Neural progenitor cell (in vitro differentiated cells): ENCODE data around the gene VEGFA. TPM values are rescaled to one million over a fixed set of nuclear protein-coding genes. Genes with fewer than 3 reads are reported as not detected.
A peak's percentile ranks its signal among the peaks of the same experiment; 100 is the strongest.

Source experiments
- DNase-seq: peaks from one replicate; pipeline ENCODE4 v3.0.0-alpha.2; 2016; ENCODE audit warnings: low spot score
- H2AFZ ChIP-seq: fragments of 200-600 bp; sonication (generic); replicated peaks from 2 replicates; pipeline ENCODE4 v1.6.1; 2016; ENCODE audit warnings: antibody characterized with exemption
- H3F3A ChIP-seq: fragments of 200-600 bp; sonication (generic); 2 replicates; pipeline ENCODE4 v1.6.1; 2016; ENCODE audit warnings: antibody characterized with exemption, low read depth
- H3K27ac ChIP-seq: fragments of 200-600 bp; sonication (generic); 2 replicates; pipeline ENCODE4 v1.5.1; 2016; ENCODE audit warnings: mild to moderate bottlenecking
- H3K27me3 ChIP-seq: fragments of 200-600 bp; sonication (generic); 2 replicates; pipeline ENCODE4 v1.6.1; 2016; ENCODE audit warnings: mild to moderate bottlenecking, moderate library complexity
- H3K36me3 ChIP-seq: fragments of 200-600 bp; sonication (generic); 2 replicates; pipeline ENCODE4 v1.5.1; 2016
- H3K4me1 ChIP-seq: fragments of 200-600 bp; sonication (generic); 2 replicates; pipeline ENCODE4 v1.6.1; 2016; ENCODE audit warnings: mixed run types
- H3K4me2 ChIP-seq: fragments of 200-600 bp; sonication (generic); 2 replicates; pipeline ENCODE4 v1.6.1; 2016
- H3K4me3 ChIP-seq: fragments of 200-600 bp; sonication (generic); 2 replicates; pipeline ENCODE4 v1.5.1; 2016
- H3K79me2 ChIP-seq: fragments of 200-600 bp; sonication (generic); 2 replicates; pipeline ENCODE4 v1.6.1; 2016; ENCODE audit warnings: low read depth
- H3K9ac ChIP-seq: fragments of 200-600 bp; sonication (generic); 2 replicates; pipeline ENCODE4 v1.6.1; 2016
- H3K9me3 ChIP-seq: fragments of 200-600 bp; sonication (generic); 2 replicates; pipeline ENCODE4 v1.5.1; 2016; ENCODE audit warnings: low read depth
- H4K20me1 ChIP-seq: fragments of 200-600 bp; sonication (generic); 2 replicates; pipeline ENCODE4 v1.6.1; 2016; ENCODE audit warnings: low read depth
- H3K27ac Mint-ChIP-seq: 3 replicates; pipeline ENCODE4 v1.8.0; 2021; ENCODE audit warnings: mixed read lengths
- H3K27me3 Mint-ChIP-seq: 2 replicates; pipeline ENCODE4 v1.8.0; 2022; ENCODE audit warnings: low read depth, mild to moderate bottlenecking, inconsistent platforms, moderate library complexity, mixed read lengths; ENCODE audit not compliant: insufficient read depth
- H3K36me3 Mint-ChIP-seq: 3 replicates; pipeline ENCODE4 v1.8.0; 2021; ENCODE audit warnings: mixed read lengths
- H3K4me1 Mint-ChIP-seq: 3 replicates; pipeline ENCODE4 v1.8.0; 2021; ENCODE audit warnings: mixed read lengths
- H3K4me3 Mint-ChIP-seq: 3 replicates; pipeline ENCODE4 v1.8.0; 2021; ENCODE audit warnings: mild to moderate bottlenecking, moderate library complexity, mixed read lengths
- H3K9me3 Mint-ChIP-seq: 3 replicates; pipeline ENCODE4 v1.8.0; 2020; ENCODE audit warnings: mixed read lengths
- CTCF ChIP-seq: fragments of 200-600 bp; sonication (generic); IDR thresholded peaks from 2 replicates; pipeline ENCODE4 v1.5.1; 2017; ENCODE audit warnings: antibody characterized with exemption, mild to moderate bottlenecking
- EZH2 ChIP-seq: fragments of 200-600 bp; sonication (generic); IDR thresholded peaks from 2 replicates; pipeline ENCODE4 v1.6.1; 2017; ENCODE audit warnings: antibody characterized with exemption, mild to moderate bottlenecking, moderate library complexity
- EZH2phosphoT487 ChIP-seq: fragments of 200-600 bp; sonication (generic); IDR thresholded peaks from 2 replicates; pipeline ENCODE4 v1.6.1; 2017; ENCODE audit warnings: antibody characterized with exemption
- total RNA-seq: library from RNA; depleted of rRNA; stranded (reverse); fragments of >200 nt; gene quantifications from 2 replicates; pipeline ENCODE4 v1.2.3, GENCODE V29; 2015; ENCODE audit warnings: low replicate concordance

Gene VEGFA
- total RNA-seq, 1 donor from 2014 or later = 49.6 TPM

- H3K27ac Mint-ChIP-seq = peak overlapping the region; percentile 61
- Histone ChIP-seq H3K27me3 (no peaks in the 10 kb centered on the region), H3K9ac (no peak overlapping the region), H4K20me1 (no peaks in the 10 kb centered on the region), H3K4me3 (no peak overlapping the region), H2AFZ (no peak overlapping the region), H3K36me3 (no peaks in the 10 kb centered on the region), H3K9me3 (no peaks in the 10 kb centered on the region), H3K4me1 (peaks cover 28% of the 10 kb centered on the region), H3F3A (peaks cover under 1% of the 10 kb centered on the region), H3K79me2 (no peaks in the 10 kb centered on the region), H3K27ac (no peak overlapping the region), H3K4me2 (no peak overlapping the region)
- peaks cover 9% of the 10 kb centered on the region for H3K27me3 Mint-ChIP-seq
- no peaks in the 10 kb centered on the region for H3K36me3 Mint-ChIP-seq
- H3K4me1 Mint-ChIP-seq = peaks cover 65% of the 10 kb centered on the region
- H3K4me3 Mint-ChIP-seq = peak overlapping the region; percentile 11
- DNase-seq = no peak
- no peak for TF ChIP-seq EZH2phosphoT487
- TF ChIP-seq EZH2 = no peak
- no peak for TF ChIP-seq CTCF
- no peaks in the 10 kb centered on the region for H3K9me3 Mint-ChIP-seq
Measured at GRCh38 chr6:43744931-43745727, 24.9 kb upstream of the VEGFA start.

GRCh38 chr6:43746071-43746470 lies 23.9 kb upstream of the VEGFA start:
- Histone ChIP-seq H4K20me1 (no peaks in the 10 kb centered on the region), H3K9ac (no peak overlapping the region), H3K27me3 (no peaks in the 10 kb centered on the region), H3K9me3 (no peaks in the 10 kb centered on the region), H3K4me3 (no peak overlapping the region), H2AFZ (peak overlapping the region; percentile 79), H3K4me2 (no peak overlapping the region), H3F3A (no peaks in the 10 kb centered on the region), H3K79me2 (no peaks in the 10 kb centered on the region), H3K4me1 (peaks cover 19% of the 10 kb centered on the region), H3K36me3 (no peaks in the 10 kb centered on the region), H3K27ac (no peak overlapping the region)
- TF ChIP-seq CTCF (no peak), EZH2 (no peak), EZH2phosphoT487 (no peak)
- H3K27me3 Mint-ChIP-seq = peaks cover 7% of the 10 kb centered on the region
- H3K27ac Mint-ChIP-seq = no peak overlapping the region
- no peaks in the 10 kb centered on the region for H3K9me3 Mint-ChIP-seq
- no peak overlapping the region for H3K4me3 Mint-ChIP-seq
- H3K4me1 Mint-ChIP-seq = peaks cover 56% of the 10 kb centered on the region
- no peaks in the 10 kb centered on the region for H3K36me3 Mint-ChIP-seq
- no peak for DNase-seq

DNA sequence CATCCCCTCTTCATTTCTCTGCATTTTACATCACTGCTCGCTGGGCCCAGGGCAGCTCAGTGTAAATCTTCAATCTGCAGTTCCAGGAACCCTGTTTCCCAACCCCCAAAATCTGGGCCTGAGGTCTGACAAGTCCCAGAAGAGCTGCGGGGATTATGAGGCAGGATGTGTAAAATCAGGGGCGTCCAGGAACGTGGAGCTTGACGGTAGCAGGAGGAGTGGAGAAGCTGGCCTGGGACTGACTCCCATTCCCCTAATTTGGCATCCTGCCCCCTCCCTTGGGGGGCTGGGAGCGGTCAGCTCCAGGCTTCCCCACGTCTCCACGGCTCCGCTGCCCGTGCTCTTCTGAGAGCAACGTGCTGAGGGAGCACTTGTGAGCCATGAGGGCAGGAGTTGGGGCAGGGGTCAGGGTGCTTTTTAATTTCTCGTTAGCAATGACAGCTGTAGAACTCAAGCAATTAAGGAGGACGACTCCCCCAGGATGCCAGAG lies 23.4 kb upstream of the VEGFA start:
- Mint-ChIP-seq H3K4me1 (peaks cover 50% of the 10 kb centered on the region), H3K4me3 (no peak overlapping the region), H3K36me3 (no peaks in the 10 kb centered on the region), H3K9me3 (no peaks in the 10 kb centered on the region), H3K27ac (no peak overlapping the region), H3K27me3 (peaks cover 7% of the 10 kb centered on the region)
- Histone ChIP-seq H4K20me1 (no peaks in the 10 kb centered on the region), H3K9me3 (no peaks in the 10 kb centered on the region), H2AFZ (peak overlapping the region; percentile 79), H3F3A (no peaks in the 10 kb centered on the region), H3K36me3 (no peaks in the 10 kb centered on the region), H3K4me3 (no peak overlapping the region), H3K4me1 (peaks cover 14% of the 10 kb centered on the region), H3K27me3 (no peaks in the 10 kb centered on the region), H3K27ac (no peak overlapping the region), H3K4me2 (no peak overlapping the region), H3K79me2 (no peaks in the 10 kb centered on the region), H3K9ac (no peak overlapping the region)
- no peak for DNase-seq
- no peak for TF ChIP-seq CTCF
- no peak for TF ChIP-seq EZH2phosphoT487
- TF ChIP-seq EZH2 = no peak
